HG02884 (cell line): ENCODE results near the gene EEF2KMT.
"Not testable (repeated sequence)": the region's sequence is repeated elsewhere in the genome, so short reads cannot be mapped to it uniquely, and the experiment has no call there.

Source experiments
- ATAC-seq: cut with Tn5 transposase; IDR thresholded peaks from one replicate; pipeline ENCODE4 v1.9.1; 2021; ENCODE audit warnings: mild to moderate bottlenecking, moderate library complexity; ENCODE audit not compliant: unreplicated experiment

Gene EEF2KMT

DNA sequence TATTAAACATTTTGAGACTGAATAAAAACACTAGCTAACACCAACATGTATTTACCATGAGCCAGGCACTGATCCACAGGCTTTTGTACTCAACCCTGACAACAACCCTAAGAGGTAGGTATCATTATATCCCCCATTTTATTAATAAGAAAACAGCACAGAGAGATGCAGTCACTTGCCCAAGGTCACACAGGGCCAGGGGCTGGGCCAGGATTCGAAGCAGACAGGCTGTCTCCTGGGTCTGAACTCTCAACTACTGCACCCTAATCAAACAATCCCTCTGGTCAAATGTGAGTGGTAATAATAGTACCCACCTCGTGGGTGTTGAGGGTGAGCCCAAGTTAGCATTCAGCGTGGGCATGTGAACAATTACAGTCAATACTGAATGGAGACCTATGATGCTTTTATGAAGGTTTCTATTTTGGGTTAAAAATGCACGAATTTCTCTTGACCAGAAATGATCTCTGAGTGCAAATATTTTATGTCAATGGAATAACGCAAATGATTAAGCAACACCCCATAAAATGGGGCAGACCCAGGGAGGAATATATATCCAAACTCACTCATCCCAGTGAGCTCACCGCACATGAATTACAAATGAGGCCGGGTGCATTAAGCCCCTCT lies 1.0 kb downstream of the EEF2KMT start:
- not testable (repeated sequence) for ATAC-seq

DNA sequence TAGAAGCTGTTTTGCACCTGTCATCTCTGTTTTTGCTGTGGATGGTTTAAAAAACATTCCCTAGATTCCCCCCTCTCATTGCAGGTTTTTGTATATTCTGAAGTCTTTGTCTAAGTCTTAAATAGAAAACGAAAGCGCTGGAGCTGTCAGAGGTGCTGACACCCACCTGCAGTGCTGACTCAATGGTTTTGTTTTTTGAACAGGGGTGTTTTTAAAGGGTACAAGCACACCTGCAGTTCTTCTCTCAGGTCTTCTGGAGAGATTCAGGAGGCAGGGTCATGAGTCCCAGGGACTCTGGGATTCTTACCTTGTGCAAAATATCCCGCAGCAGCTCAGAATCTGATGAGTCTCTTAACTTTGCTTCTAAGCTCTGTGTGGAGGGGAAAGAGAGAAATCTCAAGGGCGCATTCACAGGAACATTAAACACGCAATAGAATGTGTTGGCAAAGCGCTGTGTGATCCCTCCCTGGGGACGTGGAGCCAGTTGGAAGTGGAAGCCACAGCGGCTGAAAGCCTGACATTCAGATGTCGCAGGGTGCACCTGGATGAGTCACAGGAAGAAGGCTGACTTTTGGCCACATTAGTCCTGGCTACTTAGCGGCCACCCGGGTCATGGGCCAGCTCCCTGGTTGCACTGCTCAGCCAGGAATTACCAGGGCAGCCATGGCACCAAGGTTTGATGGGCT lies 2.3 kb downstream of the EEF2KMT start:
- not testable (repeated sequence) for ATAC-seq

DNA sequence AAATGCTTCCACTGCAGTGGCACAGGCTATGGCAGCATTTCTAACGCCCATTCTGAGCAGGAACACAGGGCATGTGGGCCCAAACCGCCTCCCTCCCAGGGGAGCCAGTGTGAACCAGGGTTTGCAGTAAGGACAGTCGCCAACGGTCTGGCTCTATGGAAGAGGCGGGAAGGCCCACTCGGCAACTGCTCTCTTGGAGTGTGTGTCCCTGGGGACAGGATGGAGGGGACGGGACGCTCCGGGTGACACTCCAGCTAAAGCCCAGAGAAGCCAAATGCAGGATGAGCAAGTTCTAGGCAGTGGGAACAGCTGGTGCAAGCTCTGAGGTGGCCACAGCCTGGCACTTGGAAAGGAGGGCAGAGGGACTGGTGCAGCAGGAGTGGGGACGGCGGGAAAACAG lies 3.8 kb downstream of the EEF2KMT start:
- not testable (repeated sequence) for ATAC-seq

GRCh38 chr16:5093081-5093480 lies 4.5 kb downstream of the EEF2KMT start:
- ATAC-seq: not testable (repeated sequence)

DNA sequence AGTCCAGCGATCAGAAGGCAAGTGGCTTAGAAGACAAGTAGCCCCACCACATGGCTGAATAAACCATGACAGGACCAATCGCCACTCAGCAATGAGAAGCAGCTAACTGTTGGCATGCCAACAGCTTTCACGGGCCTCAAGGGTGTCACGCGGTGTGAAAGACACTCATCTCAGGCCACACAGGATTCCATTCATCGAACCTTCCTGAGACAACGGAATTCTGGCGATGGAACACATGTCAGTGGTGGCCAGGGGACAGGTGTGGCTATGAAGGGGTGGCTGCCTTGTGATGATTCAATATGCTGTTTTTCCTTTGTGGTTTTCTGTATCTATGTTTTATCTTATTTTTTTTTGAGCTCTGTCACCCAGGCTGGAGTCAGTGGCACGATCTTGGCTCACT lies 7.0 kb downstream of the EEF2KMT start:
- ATAC-seq: not testable (repeated sequence)

GRCh38 chr16:5089911-5090555 lies 7.6 kb downstream of the EEF2KMT start:
- ATAC-seq: not testable (repeated sequence)

GRCh38 chr16:5088936-5089335 lies 8.7 kb downstream of the EEF2KMT start:
- not testable (repeated sequence) for ATAC-seq

DNA sequence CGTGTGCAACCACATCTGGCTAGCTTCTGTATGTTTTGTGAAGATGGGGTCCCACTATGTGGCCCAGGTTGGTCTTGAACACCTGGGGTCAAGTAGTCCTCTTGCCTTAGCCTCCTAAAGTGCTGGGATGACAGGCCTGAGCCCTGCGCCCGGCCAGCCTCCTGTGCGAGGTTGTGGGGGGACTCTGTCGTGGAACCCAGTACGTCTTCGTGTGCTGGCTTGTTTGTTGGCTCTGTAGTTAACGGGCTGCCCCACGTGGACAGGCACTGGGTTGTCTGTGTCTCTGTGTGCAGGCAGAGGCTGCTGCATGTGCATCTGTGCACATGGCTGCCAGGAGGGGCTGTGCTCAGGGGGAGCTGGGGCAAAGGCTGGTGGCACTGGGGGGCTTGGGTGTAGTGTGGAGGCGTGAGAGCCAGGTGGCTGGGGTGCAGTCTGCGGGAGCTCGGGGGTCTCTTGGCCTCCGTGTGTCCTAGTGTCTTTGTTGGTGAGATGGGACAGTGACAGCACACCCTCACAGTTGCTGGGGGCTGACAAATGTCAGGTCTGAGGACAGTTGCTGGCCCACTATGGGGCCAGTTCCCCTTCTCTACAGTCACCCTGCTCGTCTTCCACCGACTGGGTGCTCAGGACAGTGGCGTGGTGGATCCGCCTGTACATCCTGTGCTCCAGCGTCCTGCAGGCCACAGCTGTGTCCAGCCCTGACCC lies 9.4 kb downstream of the EEF2KMT start:
- not testable (repeated sequence) for ATAC-seq

GRCh38 chr16:5085716-5086115 lies 11.9 kb downstream of the EEF2KMT start:
- not testable (repeated sequence) for ATAC-seq

DNA sequence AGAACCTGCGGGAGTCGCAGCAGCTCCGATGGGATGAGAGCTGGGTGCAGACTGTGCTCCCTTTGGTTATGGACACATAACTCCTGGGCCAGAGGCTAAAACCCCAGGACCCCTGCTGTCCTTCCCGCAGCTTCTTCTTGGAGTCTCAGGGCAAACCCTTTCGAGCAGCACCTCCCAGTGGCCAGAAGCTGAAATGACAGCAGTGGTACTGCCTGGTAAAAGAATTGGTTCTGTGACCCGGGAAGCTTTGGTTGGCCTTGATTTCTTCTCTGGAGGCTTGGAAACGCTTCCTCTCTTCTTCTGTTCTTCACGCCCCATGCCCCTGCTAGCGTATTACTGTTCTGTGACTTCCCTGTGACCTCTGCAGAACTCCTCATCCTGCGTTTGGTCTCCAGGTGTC lies 12.8 kb downstream of the EEF2KMT start:
- ATAC-seq: not testable (repeated sequence)

GRCh38 chr16:5084099-5084731 lies 13.4 kb downstream of the EEF2KMT start:
- not testable (repeated sequence) for ATAC-seq

- ATAC-seq: not testable (repeated sequence)
These were observed 13.9 kb downstream of the EEF2KMT start for GRCh38 chr16:5083646-5084045.

- ATAC-seq: not testable (repeated sequence)
These were observed 16.6 kb downstream of the EEF2KMT start for GRCh38 chr16:5080996-5081395.

- ATAC-seq: not testable (repeated sequence)
These were observed 17.1 kb downstream of the EEF2KMT start for GRCh38 chr16:5080461-5080860.

DNA sequence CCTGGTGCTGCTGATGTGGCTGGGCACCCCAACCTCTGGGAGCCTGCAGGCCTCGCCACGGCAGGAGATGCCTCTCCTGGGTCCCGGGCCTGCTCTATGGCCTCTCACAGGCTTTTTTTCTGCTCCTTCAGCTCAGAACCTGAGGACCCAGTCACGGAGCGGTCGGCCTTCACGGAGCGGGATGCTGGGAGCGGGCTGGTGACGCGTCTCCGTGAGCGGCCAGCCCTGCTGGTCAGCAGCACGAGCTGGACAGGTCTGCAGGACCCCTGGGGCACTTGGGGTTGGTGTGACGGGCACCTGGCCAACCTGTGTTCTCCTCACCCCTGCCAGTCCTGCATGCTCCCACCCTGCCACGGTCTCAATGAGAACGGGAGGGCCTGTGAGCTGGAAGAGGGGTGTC lies 19.0 kb downstream of the EEF2KMT start:
- no peak for ATAC-seq

DNA sequence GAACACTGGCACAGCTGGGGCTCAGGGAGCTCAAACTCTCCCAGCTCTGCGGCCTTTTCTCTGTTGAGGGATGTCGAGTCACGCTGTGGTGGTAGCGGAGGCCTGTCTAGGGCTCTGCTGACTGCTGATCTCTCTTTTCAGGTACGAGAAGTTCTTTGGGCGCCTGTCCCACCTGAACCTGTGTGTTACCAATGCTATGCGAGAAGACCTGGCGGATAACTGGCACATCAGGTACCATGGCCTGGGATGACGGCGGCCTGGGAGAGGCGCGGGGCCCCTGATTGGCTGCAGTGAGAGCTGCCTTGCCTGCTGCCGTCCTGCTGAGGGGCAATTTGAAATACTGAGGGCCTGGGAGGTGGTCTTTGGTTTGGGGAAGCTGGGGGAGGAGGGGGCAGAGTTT lies 20.3 kb downstream of the EEF2KMT start:
- ATAC-seq: no peak

- ATAC-seq: no peak
These were observed 22.0 kb downstream of the EEF2KMT start for GRCh38 chr16:5075637-5076036.

- ATAC-seq: not testable (repeated sequence)
These were observed 23.8 kb downstream of the EEF2KMT start for GRCh38 chr16:5073771-5074170.

DNA sequence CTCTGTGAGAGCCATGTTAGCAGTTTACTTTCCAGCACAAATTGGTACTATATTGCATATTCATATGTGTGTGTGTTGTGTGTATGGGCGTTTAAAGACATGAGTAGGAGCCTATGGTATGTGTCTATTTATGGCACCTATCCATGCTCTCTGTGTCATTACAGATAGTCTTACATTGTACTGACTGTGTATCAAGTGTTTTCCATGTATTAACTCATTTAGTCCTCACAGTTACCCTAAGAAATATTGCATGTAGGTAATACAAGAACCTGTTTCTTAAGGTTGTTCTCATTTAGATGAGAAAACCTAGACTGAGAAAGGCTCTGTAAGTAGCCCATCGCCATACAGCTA lies 24.3 kb downstream of the EEF2KMT start:
- no peak for ATAC-seq

GRCh38 chr16:5072334-5073278 lies 25.0 kb downstream of the EEF2KMT start:
- no peak for ATAC-seq
